Stimulated activated naive CD4-positive, alpha-beta T cell (primary cell): ENCODE data around the gene HID1.
"Not testable (repeated sequence)": the region's sequence is repeated elsewhere in the genome, so short reads cannot be mapped to it uniquely, and the experiment has no call there.

Experiments used
- DNase-seq, 6 experiments: peaks; one replicate each; lab custom pipeline; 2025; lab: John Stamatoyannopoulos, UW

Gene HID1

GRCh38 chr17:74970395-74970794 lies 2.2 kb downstream of the HID1 start:
- DNase-seq = no peak

DNA sequence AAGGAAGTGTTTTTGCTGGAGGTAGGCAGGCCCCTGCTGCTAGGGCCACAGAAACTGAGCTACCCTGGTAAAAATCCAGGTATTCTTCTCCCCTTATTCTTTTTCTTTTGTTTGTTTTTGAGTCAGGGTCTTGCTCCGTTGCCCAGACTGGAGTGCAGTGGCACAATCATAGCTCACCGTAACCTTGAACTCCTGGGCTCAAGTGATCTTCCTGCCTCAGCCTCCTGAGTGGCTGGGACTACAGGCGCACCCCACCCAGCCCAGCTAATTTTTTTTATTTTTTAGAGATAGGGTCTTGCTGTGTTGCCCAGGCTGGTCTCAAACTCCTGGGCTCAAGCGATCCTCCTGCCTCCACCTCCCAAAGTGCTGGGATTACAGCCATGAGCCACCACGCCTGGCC lies 3.1 kb downstream of the HID1 start:
- DNase-seq = not testable (repeated sequence)

DNA sequence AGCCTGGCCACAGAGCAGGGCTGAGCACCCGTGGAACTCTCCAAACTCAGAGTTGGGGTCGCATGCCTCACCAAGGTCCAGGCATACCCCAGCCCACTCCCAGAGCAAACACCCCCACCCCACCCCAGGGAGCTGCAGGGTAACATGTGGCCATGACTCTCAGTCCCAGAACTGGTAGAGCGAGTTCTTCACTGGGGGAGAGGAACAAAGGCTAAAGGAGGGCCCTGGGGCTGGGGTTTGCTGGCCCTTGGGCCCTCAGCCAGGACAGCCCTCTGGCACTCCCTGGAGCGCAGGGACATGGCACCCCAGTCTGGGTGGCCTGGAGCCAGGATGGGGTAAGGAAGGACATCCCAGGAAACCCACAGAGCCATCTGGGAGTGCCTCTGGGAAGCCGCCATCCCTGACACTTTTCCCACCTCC lies 4.2 kb downstream of the HID1 start:
- DNase-seq = no peak

- no peak for DNase-seq
Measured at GRCh38 chr17:74964988-74965622, 7.5 kb downstream of the HID1 start.

DNA sequence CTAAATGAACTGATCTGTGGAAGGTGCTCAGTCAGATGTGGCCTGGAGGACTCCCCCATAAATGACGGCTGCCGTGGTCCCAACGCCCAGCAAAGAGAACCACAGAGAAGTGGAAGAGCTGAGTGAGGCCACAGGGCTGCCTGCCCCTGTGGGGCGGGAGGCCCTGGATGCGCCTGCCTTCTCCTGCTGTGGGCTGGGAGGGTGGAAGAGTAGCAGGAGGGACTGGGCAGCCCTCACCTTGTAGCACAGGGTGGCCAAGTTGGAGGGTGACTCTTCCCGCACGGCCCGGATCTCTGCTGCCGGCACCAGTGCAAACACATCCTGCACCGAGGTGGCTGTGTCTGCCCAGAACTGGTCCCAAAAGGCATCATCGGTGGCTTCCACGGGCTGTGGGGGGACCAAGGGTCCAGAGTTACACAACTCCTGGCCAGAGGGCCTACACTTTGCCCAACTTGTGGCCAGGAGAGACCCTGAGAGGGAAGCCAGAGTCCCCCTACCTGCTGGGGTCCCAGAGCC lies 8.3 kb downstream of the HID1 start:
- no peak for DNase-seq

GRCh38 chr17:74963656-74964055 lies 8.9 kb downstream of the HID1 start:
- DNase-seq = no peak

DNA sequence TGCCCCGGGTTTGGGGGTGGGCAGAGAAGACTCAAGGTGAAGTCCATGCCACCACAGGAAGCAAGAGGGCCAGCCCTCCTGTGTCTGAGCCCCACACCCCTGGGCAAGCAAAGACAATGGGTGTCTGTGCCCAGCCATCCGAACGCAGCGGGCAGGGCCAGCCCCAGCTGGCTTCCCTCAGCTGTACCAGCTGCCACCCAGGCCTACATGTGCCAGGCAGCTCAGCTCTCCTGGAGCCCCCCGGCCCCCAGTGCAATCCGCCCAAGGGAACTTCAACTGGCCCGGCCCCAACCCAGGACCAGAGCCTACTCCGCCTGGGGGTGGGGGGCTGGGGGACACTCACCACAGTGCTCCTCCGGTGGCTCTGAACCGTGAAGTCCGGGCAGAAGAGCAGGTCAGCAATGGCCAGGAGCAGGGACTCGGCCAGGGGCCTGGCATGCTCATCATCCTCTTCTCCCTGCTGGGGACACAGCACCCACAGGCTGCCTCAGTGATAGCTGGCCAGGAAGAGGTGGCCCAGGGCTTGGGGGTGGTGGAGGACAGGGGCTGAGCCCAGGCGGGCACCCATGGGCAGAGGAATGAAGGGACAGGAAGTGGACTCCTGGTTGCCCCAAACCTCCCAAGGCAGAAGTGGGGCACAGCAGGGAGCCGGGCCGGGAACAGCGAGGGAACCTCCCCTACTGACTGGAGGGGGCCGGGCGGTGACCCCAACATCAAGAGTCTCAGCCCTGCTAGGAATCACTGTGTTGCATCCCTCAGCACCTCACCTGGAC lies 9.8 kb downstream of the HID1 start:
- DNase-seq = no peak

DNA sequence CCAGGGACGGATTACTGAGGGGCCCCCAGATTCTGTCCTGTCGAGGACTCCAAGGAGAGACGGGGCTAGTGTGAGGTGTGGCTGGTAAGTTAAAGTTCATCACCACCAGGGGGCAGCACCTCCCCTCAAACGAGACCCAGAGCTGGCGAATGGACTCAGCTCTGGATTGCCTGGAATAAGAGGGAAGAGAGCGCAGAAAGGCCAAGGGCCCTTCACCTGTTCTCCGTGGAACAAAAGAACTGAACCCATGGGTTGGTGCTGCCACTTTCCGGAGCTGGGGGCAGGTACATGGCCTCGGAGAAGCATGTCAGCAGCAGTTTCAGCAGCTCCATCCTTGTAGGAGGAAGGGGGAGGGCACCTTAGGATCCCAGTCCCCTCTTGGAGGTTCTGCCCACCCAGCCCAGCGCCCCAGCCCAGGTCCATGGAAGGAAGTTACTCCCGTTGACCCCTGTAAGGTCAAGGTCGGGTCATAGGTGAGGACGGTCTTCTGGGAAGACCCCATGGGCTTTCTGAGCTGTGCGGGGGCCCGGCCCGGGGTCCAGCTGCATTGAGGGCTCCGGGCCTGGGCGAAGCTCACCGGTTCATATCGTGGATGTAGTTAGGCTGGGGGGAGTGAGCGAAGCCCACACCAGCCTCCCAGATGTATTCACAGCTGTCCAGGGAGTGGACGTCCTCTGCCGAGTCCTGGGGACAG lies 10.8 kb downstream of the HID1 start:
- DNase-seq = peak; percentile 47 to 88 (median 76)

DNA sequence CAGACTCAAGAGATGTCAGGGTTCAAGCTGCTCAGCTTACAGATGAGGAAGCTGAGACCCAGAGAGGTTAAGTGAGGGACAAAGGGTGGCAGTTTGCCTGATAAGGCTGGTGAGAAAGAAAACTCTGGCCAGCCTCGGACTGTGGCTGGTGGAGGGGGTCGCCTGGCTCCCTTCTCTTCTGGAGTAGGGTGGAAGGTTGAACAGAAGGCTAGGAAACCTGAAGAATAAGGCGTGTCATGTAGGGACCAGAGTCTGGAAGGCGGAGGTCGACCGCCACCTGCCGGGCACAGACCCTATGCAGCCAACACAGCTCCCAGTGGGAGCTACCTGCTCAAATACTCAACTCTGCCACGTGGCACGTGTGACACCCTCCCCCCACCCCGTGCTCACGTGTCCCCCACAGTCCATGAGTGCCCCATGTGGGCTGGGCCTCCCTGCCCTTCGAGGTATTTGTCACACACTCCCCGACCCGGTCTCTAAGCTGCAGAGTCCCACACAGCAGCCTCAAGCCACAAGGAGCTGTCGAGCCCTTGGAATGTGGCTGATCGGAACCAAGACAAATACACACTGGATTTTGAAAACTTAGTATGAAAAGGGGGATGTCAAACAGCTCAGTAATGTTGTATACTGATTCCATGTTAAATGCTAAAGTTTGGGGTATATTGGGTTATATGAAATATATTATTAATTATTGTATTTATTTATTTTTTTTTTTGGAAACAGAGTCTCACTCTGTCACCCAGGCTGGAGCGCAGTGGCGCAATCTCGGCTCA lies 11.8 kb downstream of the HID1 start:
- DNase-seq = peak in 4 of 6 experiments; percentile 7 to 41 (median 18)

DNA sequence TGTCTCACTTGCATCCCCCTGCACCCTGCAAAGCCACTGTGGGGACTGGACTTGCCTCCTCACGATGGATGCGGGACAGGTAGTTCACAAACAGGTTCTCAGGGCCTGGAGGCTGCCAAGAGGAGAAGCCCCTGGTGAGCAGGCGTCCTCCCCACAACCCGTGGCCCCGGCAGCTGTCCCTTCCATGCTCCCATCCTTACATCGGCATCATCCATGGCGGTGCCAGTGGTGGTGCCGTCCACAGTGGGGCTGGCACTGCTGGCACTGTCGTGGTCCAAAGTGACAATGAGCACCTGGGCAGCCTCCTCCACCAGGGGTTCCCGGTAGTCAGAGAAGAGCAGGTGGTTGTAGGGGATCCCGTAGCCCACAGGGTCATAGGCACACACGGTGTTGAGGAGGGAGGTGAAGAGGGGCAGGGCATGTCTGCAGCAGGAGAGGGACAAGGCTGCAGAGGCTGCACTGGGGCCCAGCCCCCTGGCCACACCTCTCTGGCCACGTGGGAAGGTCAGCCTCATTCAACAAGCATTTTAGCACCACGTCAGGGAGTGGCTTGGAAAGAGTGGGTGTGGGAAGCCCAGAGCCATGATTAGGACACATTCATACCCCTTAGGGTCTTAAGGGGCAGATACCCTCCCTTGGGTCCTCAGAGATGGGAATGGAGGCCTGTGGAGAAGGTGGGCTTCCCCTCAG lies 12.6 kb downstream of the HID1 start:
- DNase-seq = no peak

GRCh38 chr17:74957935-74958740 lies 14.4 kb downstream of the HID1 start:
- peak; percentile 41 to 78 (median 66) for DNase-seq

GRCh38 chr17:74956093-74956492 lies 16.5 kb downstream of the HID1 start:
- DNase-seq = no peak

GRCh38 chr17:74954665-74955421 lies 17.7 kb downstream of the HID1 start:
- DNase-seq = no peak

GRCh38 chr17:74954115-74954514 lies 18.4 kb downstream of the HID1 start:
- no peak for DNase-seq

DNA sequence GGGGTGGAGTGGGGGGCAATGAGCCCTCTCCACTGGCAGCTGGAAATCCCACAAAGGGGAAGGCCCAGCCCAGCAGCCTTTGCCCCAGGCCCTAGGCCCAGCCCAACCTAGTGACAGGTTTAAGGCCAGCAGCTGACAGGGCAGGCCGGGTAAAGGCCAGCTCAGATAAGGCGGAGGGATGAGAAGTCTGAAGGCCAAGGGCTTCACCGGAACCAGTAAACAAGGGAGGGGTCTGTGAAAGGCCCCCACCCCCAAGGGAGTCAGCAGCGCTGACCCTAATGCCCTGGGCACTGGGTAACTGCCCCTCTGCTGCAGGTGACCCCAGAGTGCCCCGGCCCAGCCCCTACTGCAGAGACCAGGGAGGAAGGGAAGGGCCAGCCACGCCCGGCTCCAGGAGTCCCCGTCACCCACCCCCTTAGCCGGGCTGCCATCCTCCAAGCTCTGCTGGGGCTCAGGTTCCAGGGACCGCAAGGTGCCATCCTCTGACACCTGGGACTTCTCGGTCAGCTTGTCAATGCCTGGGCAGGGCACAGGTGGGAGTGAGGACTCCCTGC lies 19.3 kb downstream of the HID1 start:
- no peak for DNase-seq

DNA sequence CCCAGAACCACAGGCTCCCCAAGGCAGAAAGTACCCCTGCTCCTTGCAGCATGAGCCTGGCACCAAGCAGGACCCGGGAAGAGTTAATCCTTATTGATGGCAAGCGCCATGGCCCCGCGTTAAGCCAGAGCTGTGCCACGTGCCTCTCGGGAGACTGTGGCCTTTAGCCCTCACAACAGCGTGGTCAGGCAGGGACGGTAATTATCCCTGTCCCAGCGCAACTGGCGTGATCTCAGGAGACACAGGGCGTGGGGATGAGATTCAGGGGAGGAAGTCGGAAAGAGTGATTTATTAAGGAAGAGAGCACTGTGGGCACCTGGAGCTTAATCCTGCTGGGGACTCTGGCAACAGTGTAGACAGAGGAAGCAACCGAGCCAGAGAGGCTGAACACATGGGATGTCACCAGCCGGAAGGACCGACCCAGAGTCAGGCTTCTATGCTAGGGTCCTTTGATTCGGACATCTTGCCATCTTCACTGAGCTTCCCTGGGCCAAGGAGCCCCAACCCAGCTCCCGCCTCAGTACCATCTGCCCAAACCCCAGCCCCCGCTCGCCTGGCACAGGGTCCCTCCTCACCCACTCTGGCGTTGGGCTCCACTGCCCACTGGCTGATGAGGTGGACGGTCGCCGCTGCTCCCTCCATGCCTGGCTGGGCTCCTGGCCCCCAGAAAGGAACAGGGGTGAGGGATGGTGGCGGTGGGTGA lies 20.0 kb downstream of the HID1 start:
- no peak for DNase-seq

GRCh38 chr17:74951680-74952421 lies 20.7 kb downstream of the HID1 start:
- DNase-seq = no peak

GRCh38 chr17:74951065-74951464 lies 21.5 kb downstream of the HID1 start:
- DNase-seq = no peak
